Trophoblast cell (in vitro differentiated cells and primary cell): ENCODE data around the gene SLC35F3.
A peak's percentile ranks its signal among the peaks of the same experiment; 100 is the strongest.

Experiments
- DNase-seq, 2 donors: peaks; one replicate each; pipeline ENCODE4 v3.0.0-alpha.2; 2016
- H2AFZ ChIP-seq: 2 replicates; pipeline ENCODE4 v1.6.1; 2013; ENCODE audit warnings: low read length, moderate library complexity, mild to moderate bottlenecking; ENCODE audit not compliant: insufficient read depth, poor library complexity
- H2AK5ac ChIP-seq: 2 replicates; pipeline ENCODE4 v1.6.1; 2013; ENCODE audit warnings: mild to moderate bottlenecking, low read length
- H2BK120ac ChIP-seq: 2 replicates; pipeline ENCODE4 v1.6.1; 2013; ENCODE audit warnings: low read length, mild to moderate bottlenecking, moderate library complexity; ENCODE audit not compliant: insufficient read depth, poor library complexity
- H2BK12ac ChIP-seq: 2 replicates; pipeline ENCODE4 v1.6.1; 2013; ENCODE audit warnings: mild to moderate bottlenecking, low read length, moderate library complexity
- H2BK5ac ChIP-seq: 2 replicates; pipeline ENCODE4 v1.6.1; 2013; ENCODE audit warnings: low read length, low read depth, moderate library complexity, mild to moderate bottlenecking; ENCODE audit not compliant: poor library complexity
- H3K14ac ChIP-seq: 2 replicates; pipeline ENCODE4 v1.6.1; 2013; ENCODE audit warnings: mild to moderate bottlenecking, low read length
- H3K18ac ChIP-seq: 2 replicates; pipeline ENCODE4 v1.6.1; 2013; ENCODE audit warnings: mild to moderate bottlenecking, low read length
- H3K23ac ChIP-seq: 2 replicates; pipeline ENCODE4 v1.6.1; 2013; ENCODE audit warnings: low read length
- H3K27ac ChIP-seq: 2 replicates; pipeline ENCODE4 v1.5.1; 2013; ENCODE audit warnings: low read depth, mild to moderate bottlenecking, inconsistent platforms, low read length, moderate library complexity
- H3K27me3 ChIP-seq: 2 replicates; pipeline ENCODE4 v1.6.1; 2013; ENCODE audit warnings: inconsistent platforms, mild to moderate bottlenecking, low read length, moderate library complexity; ENCODE audit not compliant: insufficient read depth
- H3K36me3 ChIP-seq, 2 experiments: 1 replicate in 1 of 2; 2 replicates in 1 of 2; pipeline ENCODE4 v1.6.1; 2013; ENCODE audit warnings: low read length in 2 of 2, mild to moderate bottlenecking in 2 of 2, moderate library complexity in 1 of 2; ENCODE audit not compliant: insufficient read depth in 2 of 2, control insufficient read depth in 1 of 2
- H3K4ac ChIP-seq: 2 replicates; pipeline ENCODE4 v1.6.1; 2013; ENCODE audit warnings: low read depth, mild to moderate bottlenecking, low read length, moderate library complexity
- H3K4me1 ChIP-seq, 2 experiments: 1 replicate in 1 of 2; 2 replicates in 1 of 2; pipeline ENCODE4 v1.6.1; 2013; ENCODE audit warnings: low read length in 2 of 2, mild to moderate bottlenecking in 2 of 2, moderate library complexity in 1 of 2; ENCODE audit not compliant: insufficient read depth in 2 of 2, control insufficient read depth in 1 of 2
- H3K4me2 ChIP-seq: 2 replicates; pipeline ENCODE4 v1.6.1; 2013; ENCODE audit warnings: inconsistent platforms, mild to moderate bottlenecking, low read length, moderate library complexity
- H3K4me3 ChIP-seq: 2 replicates; pipeline ENCODE4 v1.5.1; 2013; ENCODE audit warnings: mild to moderate bottlenecking, low read depth, low read length, inconsistent platforms
- H3K79me1 ChIP-seq: one replicate; pipeline ENCODE4 v1.6.1; 2013; ENCODE audit warnings: low read length
- H3K79me2 ChIP-seq: 2 replicates; pipeline ENCODE4 v1.6.1; 2013; ENCODE audit warnings: low read length, mild to moderate bottlenecking; ENCODE audit not compliant: control insufficient read depth, insufficient read depth, poor library complexity
- H3K9ac ChIP-seq: 2 replicates; pipeline ENCODE4 v1.6.1; 2013; ENCODE audit warnings: mild to moderate bottlenecking, low read length
- H3K9me3 ChIP-seq: 2 replicates; pipeline ENCODE4 v1.6.1; 2013; ENCODE audit warnings: low read depth, mild to moderate bottlenecking, control low read depth, inconsistent platforms, low read length; ENCODE audit not compliant: insufficient read depth
- H4K12ac ChIP-seq: 2 replicates; pipeline ENCODE4 v1.6.1; 2013; ENCODE audit warnings: low read depth, mild to moderate bottlenecking, low read length, moderate library complexity
- H4K8ac ChIP-seq: 2 replicates; pipeline ENCODE4 v1.6.1; 2013; ENCODE audit warnings: low read depth, mild to moderate bottlenecking, low read length, moderate library complexity
- H4K91ac ChIP-seq: one replicate; pipeline ENCODE4 v1.6.1; 2013; ENCODE audit warnings: low read depth, mild to moderate bottlenecking, low read length, moderate library complexity
- WGBS: extraction: QIAGEN DNeasy Blood & Tissue Kit; methylation state at CpG from one replicate; pipeline ENCODE4 v1.1.7; 2013; ENCODE audit warnings: missing lambda C conversion rate; ENCODE audit not compliant: insufficient read length, insufficient coverage; ENCODE audit errors: extremely low coverage; 5-methylcytosine and 5-hydroxymethylcytosine counted together

Gene SLC35F3

DNA sequence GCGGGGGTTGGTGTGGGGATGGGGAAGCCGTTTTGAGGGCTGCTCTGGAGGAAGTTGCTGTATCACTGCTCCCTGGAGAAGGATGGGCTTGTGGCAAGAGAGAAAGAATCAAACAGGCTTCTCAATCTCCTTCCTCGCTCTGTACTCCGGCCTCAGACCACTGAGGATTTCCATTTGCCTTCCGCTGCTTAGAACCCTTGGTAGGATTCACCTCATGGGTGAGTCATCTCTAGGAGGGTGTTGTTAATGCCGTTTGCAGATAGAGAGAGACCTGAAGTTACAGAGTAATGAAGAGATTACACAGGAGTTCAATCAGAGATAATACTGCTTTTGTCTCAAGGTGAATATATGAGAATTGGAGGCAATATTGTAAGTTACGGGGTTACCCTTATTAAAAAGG is 15.3 kb downstream of the SLC35F3 start:
- H3K27ac ChIP-seq, result no peak overlapping the region
- no peak overlapping the region for H3K18ac ChIP-seq
- no peak overlapping the region for H2BK120ac ChIP-seq
- H2BK5ac ChIP-seq, result no peak overlapping the region
- DNase-seq, result no peak
- H2BK12ac ChIP-seq, result no peak overlapping the region
- H3K4me2 ChIP-seq, result no peak overlapping the region
- no peak overlapping the region for H3K9ac ChIP-seq
- no peak overlapping the region for H2AFZ ChIP-seq
- H3K36me3 ChIP-seq, result no peaks in the 10 kb centered on the region
- no peaks in the 10 kb centered on the region for H3K79me2 ChIP-seq
- no peaks in the 10 kb centered on the region for H3K4me1 ChIP-seq
- no peak overlapping the region for H4K8ac ChIP-seq
- no peaks in the 10 kb centered on the region for H3K79me1 ChIP-seq
- no peak overlapping the region for H4K12ac ChIP-seq
- H3K4me3 ChIP-seq, result no peak overlapping the region
- no peaks in the 10 kb centered on the region for H3K9me3 ChIP-seq
- no peak overlapping the region for H4K91ac ChIP-seq
- H3K23ac ChIP-seq, result no peak overlapping the region
- no peaks in the 10 kb centered on the region for H3K27me3 ChIP-seq
- H3K4ac ChIP-seq, result no peak overlapping the region
- no peak overlapping the region for H3K14ac ChIP-seq
- H2AK5ac ChIP-seq, result no peak overlapping the region
- no CpG with 5 or more reads among the region's 7 CpGs for WGBS

DNA sequence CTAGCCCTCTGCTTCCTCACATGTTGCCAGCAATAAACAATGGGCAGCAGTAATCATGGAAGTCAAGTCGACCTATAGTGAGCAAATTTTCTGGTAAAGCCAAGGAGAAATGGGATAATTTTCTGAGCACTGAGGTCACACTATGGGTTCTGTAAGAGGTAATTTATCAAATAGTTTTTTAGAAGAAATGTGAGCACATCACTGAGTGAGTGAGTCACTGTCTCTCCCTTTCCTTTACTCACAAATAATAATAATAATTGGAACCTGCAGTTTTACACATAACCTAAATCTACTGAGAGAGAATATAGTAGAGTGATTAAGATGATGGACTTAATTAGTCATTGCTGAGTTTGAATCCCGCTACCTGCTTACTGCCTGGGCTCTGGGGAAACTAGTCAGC is 23.6 kb downstream of the SLC35F3 start:
- H3K27me3 ChIP-seq, result no peaks in the 10 kb centered on the region
- H2BK120ac ChIP-seq, result no peak overlapping the region
- no peaks in the 10 kb centered on the region for H3K4me1 ChIP-seq
- H3K36me3 ChIP-seq, result no peaks in the 10 kb centered on the region
- H3K79me2 ChIP-seq, result no peaks in the 10 kb centered on the region
- DNase-seq, result no peak
- no peak overlapping the region for H2BK5ac ChIP-seq
- no peak overlapping the region for H4K12ac ChIP-seq
- no peak overlapping the region for H3K4ac ChIP-seq
- no peak overlapping the region for H4K8ac ChIP-seq
- H3K4me2 ChIP-seq, result no peak overlapping the region
- no peak overlapping the region for H3K14ac ChIP-seq
- no peak overlapping the region for H4K91ac ChIP-seq
- no peak overlapping the region for H3K4me3 ChIP-seq
- no peak overlapping the region for H3K18ac ChIP-seq
- no peak overlapping the region for H3K9ac ChIP-seq
- no peaks in the 10 kb centered on the region for H3K79me1 ChIP-seq
- no peaks in the 10 kb centered on the region for H3K9me3 ChIP-seq
- no CpG with 5 or more reads among the region's 2 CpGs for WGBS
- H3K27ac ChIP-seq, result no peak overlapping the region
- no peak overlapping the region for H3K23ac ChIP-seq
- no peak overlapping the region for H2AFZ ChIP-seq
- no peak overlapping the region for H2AK5ac ChIP-seq
- H2BK12ac ChIP-seq, result no peak overlapping the region

DNA sequence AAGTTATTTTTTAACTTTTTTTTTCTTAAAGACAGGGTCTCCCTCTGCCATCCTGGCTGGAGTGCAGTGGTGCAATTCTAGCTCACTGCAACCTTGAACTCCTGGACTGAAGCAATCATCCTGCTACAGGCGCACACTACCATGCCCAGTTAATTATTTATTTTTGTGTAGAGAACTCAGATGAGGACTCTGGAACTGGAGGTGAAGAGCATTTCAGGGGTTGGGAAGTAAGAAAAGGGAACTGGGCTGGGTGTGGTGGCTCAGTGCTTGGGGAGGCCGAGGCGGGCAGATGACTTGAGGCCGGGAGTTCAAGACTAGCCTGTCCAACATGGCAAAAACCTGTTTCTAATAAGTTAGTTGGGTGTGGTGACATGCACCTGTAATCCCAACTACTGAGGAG is 28.9 kb downstream of the SLC35F3 start:
- no peak overlapping the region for H3K18ac ChIP-seq

GRCh38 chr1:233935297-233935868 is 30.9 kb downstream of the SLC35F3 start:
- no peak overlapping the region for H3K27ac ChIP-seq
- no peak overlapping the region for H3K4ac ChIP-seq
- DNase-seq, result no peak
- no peak overlapping the region for H3K4me2 ChIP-seq
- H2AFZ ChIP-seq, result no peak overlapping the region
- no peak overlapping the region for H3K18ac ChIP-seq
- H2BK12ac ChIP-seq, result no peak overlapping the region
- no peak overlapping the region for H4K8ac ChIP-seq
- no peaks in the 10 kb centered on the region for H3K4me1 ChIP-seq
- no peak overlapping the region for H4K91ac ChIP-seq
- H2BK120ac ChIP-seq, result no peak overlapping the region
- no peaks in the 10 kb centered on the region for H3K79me2 ChIP-seq
- no peaks in the 10 kb centered on the region for H3K9me3 ChIP-seq
- H3K79me1 ChIP-seq, result no peaks in the 10 kb centered on the region
- H3K27me3 ChIP-seq, result no peaks in the 10 kb centered on the region
- H2AK5ac ChIP-seq, result no peak overlapping the region
- H3K36me3 ChIP-seq, result no peaks in the 10 kb centered on the region
- H4K12ac ChIP-seq, result no peak overlapping the region
- no peak overlapping the region for H3K14ac ChIP-seq
- WGBS, result no CpG with 5 or more reads among the region's 4 CpGs
- H3K4me3 ChIP-seq, result no peak overlapping the region
- H3K9ac ChIP-seq, result no peak overlapping the region
- H2BK5ac ChIP-seq, result no peak overlapping the region
- peak overlapping the region; percentile 46 for H3K23ac ChIP-seq

More for the DNA sequence above, 28.9 kb downstream of the SLC35F3 start:
- H2BK5ac ChIP-seq, result no peak overlapping the region
- H3K14ac ChIP-seq, result no peak overlapping the region
- no peak overlapping the region for H2BK120ac ChIP-seq
- no peak overlapping the region for H2BK12ac ChIP-seq
- H4K8ac ChIP-seq, result no peak overlapping the region
- no peaks in the 10 kb centered on the region for H3K79me1 ChIP-seq
- no CpG with 5 or more reads among the region's 4 CpGs for WGBS
- H3K4ac ChIP-seq, result no peak overlapping the region
- H4K12ac ChIP-seq, result no peak overlapping the region
- no peaks in the 10 kb centered on the region for H3K36me3 ChIP-seq
- H3K9ac ChIP-seq, result no peak overlapping the region
- no peaks in the 10 kb centered on the region for H3K4me1 ChIP-seq
- H3K9me3 ChIP-seq, result no peaks in the 10 kb centered on the region
- H3K27me3 ChIP-seq, result no peaks in the 10 kb centered on the region
- no peaks in the 10 kb centered on the region for H3K79me2 ChIP-seq
- no peak overlapping the region for H2AFZ ChIP-seq
- H3K4me3 ChIP-seq, result no peak overlapping the region
- no peak overlapping the region for H3K4me2 ChIP-seq
- H3K23ac ChIP-seq, result no peak overlapping the region
- no peak overlapping the region for H3K27ac ChIP-seq
- H4K91ac ChIP-seq, result no peak overlapping the region
- no peak for DNase-seq
- no peak overlapping the region for H2AK5ac ChIP-seq
